HEK293 (cell line): Measurements from ENCODE around the gene LMNA.
A peak's percentile ranks its signal among the peaks of the same experiment; 100 is the strongest.

Source experiments
- CTCF ChIA-PET: fragments of 350-600 bp; formaldehyde crosslinking; extraction: SDS; loops from one replicate; lab custom pipeline; 2021; ENCODE audit warnings: antibody characterized with exemption; lab: Yijun Ruan, JAX
- POLR2A ChIA-PET: fragments of 300-600 bp; formaldehyde crosslinking; extraction: SDS; loops from one replicate; lab custom pipeline; 2020; ENCODE audit warnings: antibody characterized with exemption, inconsistent platforms; lab: Yijun Ruan, JAX
- H3K27ac ChIP-seq: fragments of 200-500 bp; sonication (Bioruptor generic); 2 replicates; pipeline ENCODE4 v1.5.1; 2014; ENCODE audit warnings: low read depth, low read length, control low read depth, inconsistent platforms; ENCODE audit errors: extremely low read depth
- H3K36me3 ChIP-seq, 2 experiments: fragments of 200-500 bp in 1 of 2; sonication (Bioruptor generic) in 1 of 2; 1 replicate in 1 of 2; 2 replicates in 1 of 2; pipeline ENCODE4 v1.5.1; 2014 to 2017; ENCODE audit warnings: inconsistent platforms in 2 of 2, low read length in 2 of 2; ENCODE audit not compliant: control insufficient read depth in 2 of 2, insufficient read depth in 1 of 2
- H3K4me1 ChIP-seq: fragments of 200-500 bp; sonication (Bioruptor generic); 2 replicates; pipeline ENCODE4 v1.5.1; 2014; ENCODE audit warnings: mild to moderate bottlenecking, low read length, inconsistent platforms; ENCODE audit not compliant: control insufficient read depth, insufficient read depth
- H3K4me3 ChIP-seq: 2 replicates; pipeline ENCODE4 v1.5.1; 2011; ENCODE audit warnings: low read depth, mild to moderate bottlenecking, control low read depth, low read length, moderate library complexity
- H3K9me3 ChIP-seq: fragments of 200-500 bp; sonication (Bioruptor generic); 2 replicates; pipeline ENCODE4 v1.5.1; 2014; ENCODE audit warnings: low read depth, low read length, inconsistent platforms; ENCODE audit not compliant: control insufficient read depth, insufficient read depth
- BCL11A ChIP-seq: fragments of 450-650 bp; formaldehyde crosslinking; IDR thresholded peaks from 2 replicates; pipeline ENCODE4 v1.5.1; 2016; ENCODE audit warnings: low read depth, missing biosample characterization, missing genetic modification characterization
- CTCF ChIP-seq: fragments of 450-650 bp; formaldehyde crosslinking; IDR thresholded peaks from 2 replicates; pipeline ENCODE4 v1.5.1; 2016; ENCODE audit warnings: missing biosample characterization, missing genetic modification characterization
- GLIS1 ChIP-seq: fragments of 450-650 bp; formaldehyde crosslinking; IDR thresholded peaks from 2 replicates; pipeline ENCODE4 v1.5.1; 2016; ENCODE audit warnings: missing biosample characterization, missing genetic modification characterization
- YY2 ChIP-seq: fragments of 450-650 bp; formaldehyde crosslinking; IDR thresholded peaks from 2 replicates; pipeline ENCODE4 v1.5.1; 2016; ENCODE audit warnings: missing biosample characterization, missing genetic modification characterization
- ZBTB17 ChIP-seq: fragments of 450-650 bp; formaldehyde crosslinking; IDR thresholded peaks from 2 replicates; pipeline ENCODE4 v1.5.1; 2016; ENCODE audit warnings: missing biosample characterization, missing genetic modification characterization
- ZBTB21 ChIP-seq: fragments of 450-650 bp; formaldehyde crosslinking; IDR thresholded peaks from 2 replicates; pipeline ENCODE4 v1.5.1; 2017; ENCODE audit warnings: missing biosample characterization, missing genetic modification characterization
- ZFP69B ChIP-seq: fragments of 450-650 bp; formaldehyde crosslinking; IDR thresholded peaks from 2 replicates; pipeline ENCODE4 v1.5.1; 2016; ENCODE audit warnings: missing biosample characterization, missing genetic modification characterization
- ZIC2 ChIP-seq: fragments of 450-650 bp; formaldehyde crosslinking; IDR thresholded peaks from 2 replicates; pipeline ENCODE4 v1.5.1; 2016; ENCODE audit warnings: missing biosample characterization, missing genetic modification characterization
- ZNF148 ChIP-seq: fragments of 450-650 bp; formaldehyde crosslinking; IDR thresholded peaks from 2 replicates; pipeline ENCODE4 v1.5.0; 2017; ENCODE audit warnings: missing biosample characterization, missing genetic modification characterization, borderline replicate concordance
- ZNF2 ChIP-seq: fragments of 450-650 bp; formaldehyde crosslinking; IDR thresholded peaks from 2 replicates; pipeline ENCODE4 v1.5.1; 2016; ENCODE audit warnings: missing biosample characterization, missing genetic modification characterization
- ZNF341 ChIP-seq: fragments of 450-650 bp; formaldehyde crosslinking; IDR thresholded peaks from 2 replicates; pipeline ENCODE4; 2016; ENCODE audit warnings: low read depth, missing biosample characterization, missing genetic modification characterization
- ZNF530 ChIP-seq: fragments of 450-650 bp; formaldehyde crosslinking; IDR thresholded peaks from 2 replicates; pipeline ENCODE4 v1.5.1; 2016; ENCODE audit warnings: low read depth, missing biosample characterization, missing genetic modification characterization
- ZNF571 ChIP-seq: fragments of 450-650 bp; formaldehyde crosslinking; IDR thresholded peaks from 2 replicates; pipeline ENCODE4 v1.5.0; 2017; ENCODE audit warnings: missing biosample characterization, missing genetic modification characterization
- ZNF677 ChIP-seq: fragments of 450-650 bp; IDR thresholded peaks from 2 replicates; pipeline ENCODE4 v1.5.0; 2018; ENCODE audit warnings: missing biosample characterization, mild to moderate bottlenecking, missing genetic modification characterization, moderate library complexity
- TF ChIP-seq, protein P1 (sequence below): fragments of 450-650 bp; formaldehyde crosslinking; IDR thresholded peaks from 2 replicates; pipeline ENCODE4 v1.5.1; 2016; ENCODE audit warnings: missing biosample characterization, missing genetic modification characterization
- TF ChIP-seq, protein P2 (sequence below): fragments of 450-650 bp; formaldehyde crosslinking; IDR thresholded peaks from 2 replicates; pipeline ENCODE4 v1.5.1; 2016; ENCODE audit warnings: missing biosample characterization, missing genetic modification characterization
- TF ChIP-seq, protein P3 (sequence below): fragments of 450-650 bp; formaldehyde crosslinking; IDR thresholded peaks from 2 replicates; pipeline ENCODE4 v1.5.1; 2016; ENCODE audit warnings: missing biosample characterization, missing genetic modification characterization
- TF ChIP-seq, protein P4 (sequence below): fragments of 450-650 bp; formaldehyde crosslinking; IDR thresholded peaks from 2 replicates; pipeline ENCODE4 v1.5.1; 2016; ENCODE audit warnings: missing biosample characterization, missing genetic modification characterization

LMNA gene

GRCh38 chr1:156118177-156118868 is 3.8 kb downstream of the LMNA start:
- peaks cover 14% of the 10 kb centered on the region for H3K4me1 ChIP-seq

GRCh38 chr1:156119503-156120209 is 5.1 kb downstream of the LMNA start:
- Histone ChIP-seq H3K4me3 (no peak overlapping the region), H3K27ac (no peak overlapping the region), H3K9me3 (no peaks in the 10 kb centered on the region), H3K4me1 (peaks cover 20% of the 10 kb centered on the region), H3K36me3 (peaks cover 0 to 7% of the 10 kb centered on the region in 2 experiments; a peak in 2 of 3 replicates)
- ChIA-PET CTCF (interaction anchor here (1.0 to 25.6 kb wide), 3 partner anchors 9 to 26 kb away, joined by 4 to 1029 read pairs (median 33); no protein-coding TSS in a partner anchor), POLR2A (interaction anchor here (1.4 to 2.1 kb wide), 2 partner anchors 10 to 13 kb away, joined by 4 to 7 read pairs; no protein-coding TSS in a partner anchor)
- TF ChIP-seq BCL11A (tag by site-specific recombination) (no peak), ZNF677 (no peak), ZNF530 (tag by site-specific recombination) (no peak), ZNF341 (tag by site-specific recombination) (no peak), ZNF571 (tag by site-specific recombination) (no peak), ZNF2 (tag by site-specific recombination) (no peak), CTCF (tag by site-specific recombination) (0 out of 2 replicates have a peak, but pooled peaks have one; percentile 20), ZFP69B (peak; percentile 98), ZBTB21 (tag by site-specific recombination) (no peak), GLIS1 (tag by site-specific recombination) (peak; percentile 50; the same call in 1 of the 2 replicates), ZIC2 (peak; percentile 53), ZBTB17 (tag by site-specific recombination) (peak; percentile 71), ZNF148 (tag by site-specific recombination) (no peak), YY2 (tag by site-specific recombination) (no peak)
- TF ChIP-seq, protein P1, sequence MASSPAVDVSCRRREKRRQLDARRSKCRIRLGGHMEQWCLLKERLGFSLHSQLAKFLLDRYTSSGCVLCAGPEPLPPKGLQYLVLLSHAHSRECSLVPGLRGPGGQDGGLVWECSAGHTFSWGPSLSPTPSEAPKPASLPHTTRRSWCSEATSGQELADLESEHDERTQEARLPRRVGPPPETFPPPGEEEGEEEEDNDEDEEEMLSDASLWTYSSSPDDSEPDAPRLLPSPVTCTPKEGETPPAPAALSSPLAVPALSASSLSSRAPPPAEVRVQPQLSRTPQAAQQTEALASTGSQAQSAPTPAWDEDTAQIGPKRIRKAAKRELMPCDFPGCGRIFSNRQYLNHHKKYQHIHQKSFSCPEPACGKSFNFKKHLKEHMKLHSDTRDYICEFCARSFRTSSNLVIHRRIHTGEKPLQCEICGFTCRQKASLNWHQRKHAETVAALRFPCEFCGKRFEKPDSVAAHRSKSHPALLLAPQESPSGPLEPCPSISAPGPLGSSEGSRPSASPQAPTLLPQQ (tag by site-specific recombination): peak; percentile 98
- TF ChIP-seq, protein P2, sequence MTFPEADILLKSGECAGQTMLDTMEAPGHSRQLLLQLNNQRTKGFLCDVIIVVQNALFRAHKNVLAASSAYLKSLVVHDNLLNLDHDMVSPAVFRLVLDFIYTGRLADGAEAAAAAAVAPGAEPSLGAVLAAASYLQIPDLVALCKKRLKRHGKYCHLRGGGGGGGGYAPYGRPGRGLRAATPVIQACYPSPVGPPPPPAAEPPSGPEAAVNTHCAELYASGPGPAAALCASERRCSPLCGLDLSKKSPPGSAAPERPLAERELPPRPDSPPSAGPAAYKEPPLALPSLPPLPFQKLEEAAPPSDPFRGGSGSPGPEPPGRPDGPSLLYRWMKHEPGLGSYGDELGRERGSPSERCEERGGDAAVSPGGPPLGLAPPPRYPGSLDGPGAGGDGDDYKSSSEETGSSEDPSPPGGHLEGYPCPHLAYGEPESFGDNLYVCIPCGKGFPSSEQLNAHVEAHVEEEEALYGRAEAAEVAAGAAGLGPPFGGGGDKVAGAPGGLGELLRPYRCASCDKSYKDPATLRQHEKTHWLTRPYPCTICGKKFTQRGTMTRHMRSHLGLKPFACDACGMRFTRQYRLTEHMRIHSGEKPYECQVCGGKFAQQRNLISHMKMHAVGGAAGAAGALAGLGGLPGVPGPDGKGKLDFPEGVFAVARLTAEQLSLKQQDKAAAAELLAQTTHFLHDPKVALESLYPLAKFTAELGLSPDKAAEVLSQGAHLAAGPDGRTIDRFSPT (tag by site-specific recombination): no peak
- TF ChIP-seq, protein P3, sequence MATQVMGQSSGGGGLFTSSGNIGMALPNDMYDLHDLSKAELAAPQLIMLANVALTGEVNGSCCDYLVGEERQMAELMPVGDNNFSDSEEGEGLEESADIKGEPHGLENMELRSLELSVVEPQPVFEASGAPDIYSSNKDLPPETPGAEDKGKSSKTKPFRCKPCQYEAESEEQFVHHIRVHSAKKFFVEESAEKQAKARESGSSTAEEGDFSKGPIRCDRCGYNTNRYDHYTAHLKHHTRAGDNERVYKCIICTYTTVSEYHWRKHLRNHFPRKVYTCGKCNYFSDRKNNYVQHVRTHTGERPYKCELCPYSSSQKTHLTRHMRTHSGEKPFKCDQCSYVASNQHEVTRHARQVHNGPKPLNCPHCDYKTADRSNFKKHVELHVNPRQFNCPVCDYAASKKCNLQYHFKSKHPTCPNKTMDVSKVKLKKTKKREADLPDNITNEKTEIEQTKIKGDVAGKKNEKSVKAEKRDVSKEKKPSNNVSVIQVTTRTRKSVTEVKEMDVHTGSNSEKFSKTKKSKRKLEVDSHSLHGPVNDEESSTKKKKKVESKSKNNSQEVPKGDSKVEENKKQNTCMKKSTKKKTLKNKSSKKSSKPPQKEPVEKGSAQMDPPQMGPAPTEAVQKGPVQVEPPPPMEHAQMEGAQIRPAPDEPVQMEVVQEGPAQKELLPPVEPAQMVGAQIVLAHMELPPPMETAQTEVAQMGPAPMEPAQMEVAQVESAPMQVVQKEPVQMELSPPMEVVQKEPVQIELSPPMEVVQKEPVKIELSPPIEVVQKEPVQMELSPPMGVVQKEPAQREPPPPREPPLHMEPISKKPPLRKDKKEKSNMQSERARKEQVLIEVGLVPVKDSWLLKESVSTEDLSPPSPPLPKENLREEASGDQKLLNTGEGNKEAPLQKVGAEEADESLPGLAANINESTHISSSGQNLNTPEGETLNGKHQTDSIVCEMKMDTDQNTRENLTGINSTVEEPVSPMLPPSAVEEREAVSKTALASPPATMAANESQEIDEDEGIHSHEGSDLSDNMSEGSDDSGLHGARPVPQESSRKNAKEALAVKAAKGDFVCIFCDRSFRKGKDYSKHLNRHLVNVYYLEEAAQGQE (tag by site-specific recombination): no peak
- TF ChIP-seq, protein P4, sequence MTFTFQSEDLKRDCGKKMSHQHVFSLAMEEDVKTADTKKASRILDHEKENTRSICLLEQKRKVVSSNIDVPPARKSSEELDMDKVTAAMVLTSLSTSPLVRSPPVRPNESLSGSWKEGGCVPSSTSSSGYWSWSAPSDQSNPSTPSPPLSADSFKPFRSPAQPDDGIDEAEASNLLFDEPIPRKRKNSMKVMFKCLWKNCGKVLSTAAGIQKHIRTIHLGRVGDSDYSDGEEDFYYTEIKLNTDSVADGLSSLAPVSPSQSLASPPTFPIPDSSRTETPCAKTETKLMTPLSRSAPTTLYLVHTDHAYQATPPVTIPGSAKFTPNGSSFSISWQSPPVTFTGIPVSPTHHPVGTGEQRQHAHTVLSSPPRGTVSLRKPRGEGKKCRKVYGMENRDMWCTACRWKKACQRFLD: no peak

More at GRCh38 chr1:156118177-156118868, 3.8 kb downstream of the LMNA start:
- Histone ChIP-seq H3K4me3 (no peak overlapping the region), H3K9me3 (no peaks in the 10 kb centered on the region), H3K27ac (no peak overlapping the region), H3K36me3 (peaks cover 0 to 7% of the 10 kb centered on the region in 2 experiments; a peak in 2 of 3 replicates)
- ChIA-PET POLR2A (interaction anchor here (1.4 to 2.1 kb wide), 2 partner anchors 12 kb away, joined by 4 to 7 read pairs; no protein-coding TSS in a partner anchor), CTCF (interaction anchor here (3.5 to 25.6 kb wide), 2 partner anchors 11 to 19 kb away, joined by 33 to 1029 read pairs; no protein-coding TSS in a partner anchor)
- TF ChIP-seq YY2 (tag by site-specific recombination) (no peak), ZIC2 (peak; percentile 32)
